DMS114 treated with DMSO at 0.1 percent for 48 hours (cell line): Measurements from ENCODE around the gene BZW1.

ENCODE experiments used
- DNase-seq: peaks from one replicate; lab custom pipeline; 2025; ENCODE audit not compliant: unreplicated experiment; lab: John Stamatoyannopoulos, UW

BZW1 gene

DNA sequence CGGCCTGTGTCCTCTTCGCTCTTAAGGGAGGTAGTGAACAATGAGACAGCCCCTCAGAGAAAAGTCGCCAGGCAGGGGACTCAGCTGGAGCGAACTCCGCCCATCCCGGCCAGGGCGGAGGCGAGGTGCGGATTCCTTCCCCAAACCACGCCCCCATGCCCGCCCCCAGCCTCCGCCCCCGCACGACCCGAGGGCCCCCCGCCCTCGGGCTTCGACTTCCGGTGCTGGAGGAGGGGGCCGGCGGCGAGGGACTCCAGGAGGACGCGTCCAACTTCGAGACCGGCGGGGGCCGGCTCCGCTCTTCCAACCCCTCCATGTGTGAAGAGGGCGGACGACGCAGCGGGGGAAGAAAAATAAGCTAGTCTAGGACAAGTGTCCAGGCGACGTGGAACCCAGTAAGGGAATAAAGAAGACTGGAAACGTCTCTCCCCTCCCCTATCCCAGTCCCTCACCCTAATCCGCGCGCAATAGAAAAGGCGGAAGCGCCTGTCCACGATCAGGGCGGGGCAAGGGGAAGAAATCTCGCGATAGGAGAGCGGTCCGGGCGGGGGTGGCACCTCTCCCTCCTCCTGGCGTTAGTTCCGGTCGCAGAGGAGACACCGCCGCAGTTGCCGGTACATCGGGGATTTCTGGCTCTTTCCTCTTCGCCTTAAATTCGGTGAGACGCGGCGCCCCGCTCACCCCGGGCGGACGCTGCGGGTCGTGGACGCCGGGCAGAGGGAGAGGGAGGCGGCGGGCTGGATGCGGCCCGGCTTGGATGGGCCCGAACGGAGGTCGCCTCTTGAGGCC lies at the start of gene BZW1:
TSS of gene BZW1 (plus strand) at position 578 of the 789 bp plus-strand sequence. CDS start 1,308 bp downstream, outside the sequence.
- DNase-seq = peak; percentile 93

- DNase-seq = no peak
Measured at GRCh38 chr2:200762127-200762526, 49.6 kb upstream of the BZW1 start.

GRCh38 chr2:200763422-200763821 lies 48.3 kb upstream of the BZW1 start:
- no peak for DNase-seq

GRCh38 chr2:200765139-200765951 lies 46.4 kb upstream of the BZW1 start:
- DNase-seq = no peak

DNA sequence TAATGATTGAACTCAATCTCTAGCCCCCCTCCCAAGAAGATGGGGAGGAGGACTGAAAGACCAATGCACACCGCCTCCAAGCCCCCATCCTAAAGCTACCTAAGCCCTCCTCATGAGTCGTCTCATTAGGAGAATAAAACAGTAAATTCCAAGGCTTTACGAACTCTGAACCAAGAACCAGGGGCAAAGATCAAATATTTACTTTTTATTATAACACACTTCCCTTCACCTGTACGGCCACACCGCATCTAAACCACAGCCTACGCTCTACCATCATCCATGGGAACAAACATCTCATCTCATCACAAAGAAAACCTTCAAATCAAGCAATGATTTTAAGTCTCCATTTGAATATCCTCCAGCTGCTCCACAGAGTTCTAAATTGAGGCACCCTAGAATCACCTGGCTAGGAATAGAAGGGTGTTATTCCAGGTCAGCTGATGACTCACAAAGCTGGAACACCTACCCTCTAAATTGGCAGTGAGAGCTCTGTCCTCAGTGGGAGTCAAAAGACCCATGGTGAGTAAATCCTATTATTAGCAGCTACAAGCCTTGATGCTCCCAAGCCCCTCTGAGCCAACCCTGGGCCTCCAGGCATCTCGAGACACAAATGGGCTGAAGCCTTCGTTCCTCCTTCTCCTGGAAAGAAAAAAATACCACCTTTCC lies 45.6 kb upstream of the BZW1 start:
- no peak for DNase-seq

DNA sequence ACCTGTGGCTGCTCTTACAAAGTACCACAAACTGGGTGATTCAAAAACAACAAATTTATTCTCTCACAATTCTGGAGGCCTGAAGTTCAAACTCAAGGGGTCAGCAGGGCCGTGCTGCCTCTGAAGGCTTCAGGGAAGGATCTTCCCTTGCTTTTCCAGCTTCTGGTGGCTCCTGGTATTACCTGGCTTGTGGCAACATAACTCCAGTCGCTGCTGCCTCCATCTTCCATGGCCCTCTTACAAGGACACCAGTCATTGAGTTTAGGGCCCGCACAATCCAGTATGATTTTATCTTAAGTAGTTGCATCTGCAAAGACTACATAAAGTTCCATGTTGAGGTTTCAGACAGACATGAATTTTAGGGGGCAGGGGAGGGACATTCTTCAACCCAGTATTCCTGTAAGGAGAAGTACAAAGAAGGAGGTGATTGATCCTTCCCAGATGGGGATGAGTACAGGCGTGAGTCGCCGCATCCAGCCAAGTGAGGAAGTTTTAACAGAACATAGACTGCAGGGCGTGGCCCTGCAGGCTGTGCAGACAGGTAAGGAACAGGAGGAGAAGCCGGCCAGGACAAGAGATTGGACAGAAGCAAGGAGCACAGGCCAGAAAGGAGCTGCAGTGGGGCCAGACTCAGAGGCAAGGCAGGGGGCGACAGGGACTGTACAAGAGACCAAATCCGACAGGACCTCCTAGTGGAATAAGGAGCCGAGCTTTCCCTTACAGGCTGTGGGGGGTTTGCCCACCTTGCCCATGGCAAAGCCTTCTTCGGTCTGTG lies 44.4 kb upstream of the BZW1 start:
- DNase-seq = no peak

DNA sequence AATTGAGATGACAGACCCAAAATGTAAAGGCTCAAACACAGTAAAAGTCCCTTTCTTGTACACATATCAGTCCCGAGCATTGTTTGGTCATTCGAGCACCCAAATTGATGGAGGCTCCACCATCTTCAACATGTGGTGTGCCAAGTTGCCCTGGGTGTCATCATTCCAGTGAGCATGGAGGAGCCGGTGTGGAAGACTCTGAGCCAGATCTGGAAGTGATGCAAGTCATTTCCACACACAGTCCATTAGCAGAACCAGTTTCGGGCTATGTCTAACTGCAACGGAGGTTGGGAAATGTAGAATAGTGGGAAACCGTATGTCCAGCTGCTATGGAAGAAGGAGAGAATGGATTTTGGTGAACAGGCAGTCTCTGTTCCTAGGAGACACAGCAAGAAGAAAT lies 40.9 kb upstream of the BZW1 start:
- DNase-seq = no peak

- DNase-seq = no peak
Measured at GRCh38 chr2:200772620-200773019, 39.1 kb upstream of the BZW1 start.

GRCh38 chr2:200773083-200773482 lies 38.6 kb upstream of the BZW1 start:
- DNase-seq = no peak

DNA sequence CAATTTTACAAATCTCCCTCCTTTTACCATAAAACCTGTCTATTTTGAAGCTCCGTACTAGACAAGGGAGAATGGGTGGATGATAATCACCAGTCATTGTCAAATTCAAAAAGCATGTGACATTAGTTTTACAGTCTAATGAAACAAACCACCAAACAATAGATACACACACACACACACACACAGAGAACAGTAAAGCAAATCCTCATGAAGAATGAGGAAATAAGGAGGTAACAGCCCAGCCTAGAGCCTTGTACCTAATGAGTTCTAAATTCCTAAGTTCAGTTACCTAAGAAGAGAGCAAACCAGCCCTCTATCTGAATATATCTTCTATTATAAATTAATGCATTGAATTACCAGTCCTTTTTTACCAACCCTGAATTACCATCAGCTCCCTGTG lies 36.8 kb upstream of the BZW1 start:
- DNase-seq = no peak

DNA sequence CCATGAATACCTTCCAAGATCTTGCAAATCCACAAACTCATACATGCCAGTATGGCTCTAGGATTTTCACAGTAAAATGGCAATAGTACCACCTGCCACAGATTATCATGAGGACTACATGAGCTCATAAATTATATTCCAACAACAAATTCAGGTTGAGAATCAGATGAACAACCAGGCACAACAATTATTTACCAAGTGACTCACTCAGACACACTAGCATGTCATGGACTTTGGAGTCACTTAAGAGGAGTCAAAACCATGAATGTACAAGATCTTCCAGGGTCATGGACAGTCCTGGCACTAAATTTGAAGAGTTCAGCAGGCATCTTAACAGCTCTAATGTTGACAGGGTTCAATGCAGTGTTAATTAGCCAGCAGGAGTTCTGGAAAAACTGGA lies 34.4 kb upstream of the BZW1 start:
- no peak for DNase-seq

GRCh38 chr2:200778038-200778437 lies 33.7 kb upstream of the BZW1 start:
- no peak for DNase-seq

DNA sequence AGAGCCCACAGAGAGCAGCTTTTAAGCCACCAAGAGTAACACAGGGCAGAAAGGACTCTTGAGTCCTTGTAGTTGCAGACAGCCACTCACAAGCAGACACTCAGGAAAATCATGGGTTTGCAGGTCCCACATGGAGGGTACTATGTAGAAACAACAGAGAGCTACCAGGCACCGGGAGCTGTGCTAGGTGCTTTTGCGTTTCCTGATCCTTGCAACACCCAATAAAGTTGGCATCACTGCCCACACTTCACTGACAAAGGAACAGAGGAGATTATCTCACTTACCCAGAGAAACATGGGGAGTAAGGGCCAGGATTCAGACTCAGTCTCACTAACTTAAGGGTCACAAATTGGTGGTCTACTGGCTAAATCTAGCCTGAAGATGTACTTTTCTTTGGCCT lies 32.5 kb upstream of the BZW1 start:
- DNase-seq = no peak

DNA sequence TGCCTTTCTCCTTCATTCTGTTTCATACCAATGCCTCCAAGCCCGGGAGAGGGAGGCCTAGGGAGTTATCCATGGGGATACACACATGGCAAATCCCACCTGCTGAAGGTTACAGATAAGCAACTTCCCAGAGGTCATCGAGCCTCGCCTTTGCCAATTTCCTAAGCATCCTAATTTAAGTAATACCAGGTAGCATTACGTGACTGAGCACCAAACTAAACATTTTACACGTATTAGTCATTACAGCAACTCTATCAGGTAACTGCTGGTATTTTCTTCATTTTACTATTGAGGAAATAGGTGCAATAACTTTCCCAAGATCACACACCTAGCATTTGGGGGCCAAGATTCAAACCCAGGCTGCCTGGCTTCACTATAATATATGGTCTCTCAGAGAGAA lies 30.1 kb upstream of the BZW1 start:
- no peak for DNase-seq

- no peak for DNase-seq
Measured at GRCh38 chr2:200782251-200782650, 29.5 kb upstream of the BZW1 start.

DNA sequence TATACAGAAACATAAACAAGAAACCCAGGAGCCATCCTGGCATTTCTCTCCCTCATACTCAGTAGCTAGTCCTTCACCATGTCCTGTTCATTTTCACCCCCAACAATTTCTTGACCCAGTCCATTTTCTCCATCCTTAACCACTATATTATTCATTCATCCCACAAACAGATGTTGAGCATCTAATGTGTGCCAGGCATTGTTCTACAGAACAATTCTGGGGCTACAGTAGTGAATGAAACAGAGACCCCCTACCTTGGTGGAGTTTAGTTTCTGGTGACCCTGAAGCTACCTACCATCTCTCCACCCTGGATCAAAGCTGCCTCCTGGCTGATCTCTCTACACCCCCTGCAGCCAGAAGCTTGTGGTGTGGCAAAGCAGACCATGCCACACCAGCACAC lies 27.5 kb upstream of the BZW1 start:
- DNase-seq = no peak

- DNase-seq = no peak
Measured at GRCh38 chr2:200786423-200786822, 25.3 kb upstream of the BZW1 start.

DNA sequence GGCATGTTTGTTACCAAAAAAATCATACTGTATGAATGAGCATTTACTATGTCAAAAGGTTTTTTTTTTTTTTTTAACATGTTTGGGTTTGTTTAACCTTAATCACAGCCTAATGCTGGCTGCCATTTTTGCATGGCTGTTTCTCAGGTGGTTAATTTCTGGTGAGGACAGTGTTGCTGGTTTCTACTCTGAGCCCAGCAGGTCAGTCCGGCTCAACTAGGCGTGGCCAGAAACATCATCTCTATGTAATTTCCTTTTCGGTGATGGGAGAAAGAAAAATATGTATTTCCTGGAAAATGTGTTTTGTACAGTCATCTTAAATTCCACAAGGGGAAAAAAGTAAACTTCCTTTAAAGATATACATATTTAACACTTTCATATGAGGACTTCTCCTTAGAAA lies 24.9 kb upstream of the BZW1 start:
- no peak for DNase-seq

GRCh38 chr2:200787351-200788120 lies 24.2 kb upstream of the BZW1 start:
- DNase-seq = no peak

- no peak for DNase-seq
Measured at GRCh38 chr2:200788121-200788718, 23.5 kb upstream of the BZW1 start.
